GM23248 (cell line): ENCODE measurements around the gene SERP2. TPM values are rescaled to one million over a fixed set of nuclear protein-coding genes. Genes with fewer than 3 reads are reported as not detected.

Experiments used
- DNase-seq: peaks from one replicate; pipeline ENCODE4 v3.0.0-alpha.2; 2015
- H2AFZ ChIP-seq: fragments of 200-600 bp; sonication (generic); 2 replicates; pipeline ENCODE4 v1.6.1; 2016; ENCODE audit warnings: antibody characterized with exemption
- H3F3A ChIP-seq: fragments of 200-600 bp; sonication (generic); 2 replicates; pipeline ENCODE4 v1.6.1; 2016; ENCODE audit warnings: mild to moderate bottlenecking, antibody characterized with exemption, mixed run types; ENCODE audit not compliant: insufficient read depth
- H3K27ac ChIP-seq: fragments of 200-600 bp; sonication (generic); 2 replicates; pipeline ENCODE4 v1.5.1; 2016; ENCODE audit warnings: mild to moderate bottlenecking
- H3K27me3 ChIP-seq: fragments of 200-600 bp; sonication (generic); replicated peaks from 2 replicates; pipeline ENCODE4 v1.6.1; 2016; ENCODE audit warnings: mild to moderate bottlenecking; ENCODE audit not compliant: insufficient read depth
- H3K36me3 ChIP-seq: fragments of 200-600 bp; sonication (generic); 2 replicates; pipeline ENCODE4 v1.6.1; 2016; ENCODE audit warnings: low read depth, mild to moderate bottlenecking
- H3K4me1 ChIP-seq: fragments of 200-600 bp; sonication (generic); 2 replicates; pipeline ENCODE4 v1.6.1; 2016; ENCODE audit warnings: mild to moderate bottlenecking; ENCODE audit not compliant: insufficient read depth
- H3K4me2 ChIP-seq: fragments of 200-600 bp; sonication (generic); one replicate; pipeline ENCODE4 v1.6.1; 2016; ENCODE audit warnings: mild to moderate bottlenecking; ENCODE audit not compliant: unreplicated experiment
- H3K4me3 ChIP-seq: fragments of 200-600 bp; sonication (generic); 2 replicates; pipeline ENCODE4 v1.5.1; 2016; ENCODE audit warnings: mild to moderate bottlenecking
- H3K79me2 ChIP-seq: fragments of 200-600 bp; sonication (generic); 2 replicates; pipeline ENCODE4 v1.6.1; 2016; ENCODE audit warnings: mild to moderate bottlenecking; ENCODE audit not compliant: insufficient read depth
- H3K9ac ChIP-seq: fragments of 200-600 bp; sonication (generic); 2 replicates; pipeline ENCODE4 v1.6.1; 2016; ENCODE audit warnings: mild to moderate bottlenecking
- H3K9me2 ChIP-seq: fragments of 200-600 bp; sonication (generic); 2 replicates; pipeline ENCODE4 v1.6.1; 2016; ENCODE audit warnings: mixed run types, mild to moderate bottlenecking, moderate library complexity; ENCODE audit not compliant: insufficient read depth
- H3K9me3 ChIP-seq: fragments of 200-600 bp; sonication (generic); one replicate; pipeline ENCODE4 v1.6.1; 2017; ENCODE audit warnings: low read depth
- H4K20me1 ChIP-seq: fragments of 200-600 bp; sonication (generic); 2 replicates; pipeline ENCODE4 v1.6.0; 2016; ENCODE audit not compliant: insufficient read depth
- EZH2 ChIP-seq: fragments of 200-600 bp; sonication (generic); IDR thresholded peaks from 2 replicates; pipeline ENCODE4 v1.6.1; 2018; ENCODE audit warnings: antibody characterized with exemption, mild to moderate bottlenecking; ENCODE audit not compliant: insufficient read depth, poor library complexity, severe bottlenecking
- EZH2phosphoT487 ChIP-seq: fragments of 200-600 bp; sonication (generic); IDR thresholded peaks from 2 replicates; pipeline ENCODE4 v1.6.1; 2018; ENCODE audit warnings: antibody characterized with exemption, moderate library complexity, mild to moderate bottlenecking, low read depth; ENCODE audit not compliant: insufficient read depth
- WGBS, 2 experiments: methylation state at CpG; one replicate each; pipeline ENCODE4 v1.1.6; 2015 to 2017; ENCODE audit warnings: low lambda C conversion rate in 2 of 2, low coverage in 1 of 2; ENCODE audit errors: missing lambda C conversion rate in 2 of 2; 5-methylcytosine and 5-hydroxymethylcytosine counted together
- in situ Hi-C: fragments of 300-500 bp; cut with MboI; formaldehyde crosslinking; loops from 2 replicates; pipeline ENCODE4 v1.15.0; 2020
- polyA plus RNA-seq: library from polyadenylated mRNA; unstranded; fragments of >200 nt; fragmentation: Nextera tagmentation; extraction: Ambion mirVana; gene quantifications from 2 replicates; pipeline ENCODE4 v1.2.1, GENCODE V29; 2016
- total RNA-seq: library from RNA; depleted of rRNA; stranded (reverse); fragments of >200 nt; shearing (Covaris generic); gene quantifications from 2 replicates; pipeline ENCODE4 v1.2.3, GENCODE V29; 2014

SERP2 gene
- total and polyA plus RNA-seq, 2 experiments from 2014 or later = 2.8 to 3.2 TPM

DNA sequence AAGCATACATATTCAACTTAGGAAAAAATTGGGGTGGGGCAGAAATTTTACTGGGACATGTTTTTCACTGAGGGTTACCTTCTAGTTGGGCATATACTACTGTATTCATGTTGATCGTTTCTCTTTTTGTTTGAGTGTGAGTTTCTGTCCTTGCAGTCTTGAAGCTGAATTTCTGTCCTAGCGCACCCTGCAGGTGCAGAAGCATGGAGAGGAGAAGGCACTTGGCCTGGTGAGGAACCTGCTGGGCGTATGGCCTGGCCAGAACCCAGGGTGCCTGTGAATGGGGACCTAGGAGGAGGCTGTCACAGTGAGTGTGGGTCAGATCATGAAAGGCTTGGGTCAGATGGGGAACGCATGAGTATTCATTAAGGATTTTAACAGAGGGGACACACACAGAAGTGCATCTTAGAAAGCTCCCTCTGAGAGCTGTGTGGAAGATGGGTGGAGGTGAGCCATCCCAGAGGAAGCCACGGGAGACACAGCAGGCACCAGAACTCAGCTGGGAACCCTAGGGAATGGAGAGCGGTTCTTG is 36.8 kb downstream of the SERP2 start:
- Histone ChIP-seq H4K20me1 (no peaks in the 10 kb centered on the region), H3K9ac (no peak overlapping the region), H3K9me3 (no peaks in the 10 kb centered on the region), H3F3A (no peaks in the 10 kb centered on the region), H3K4me2 (no peak overlapping the region), H2AFZ (no peak overlapping the region), H3K79me2 (no peaks in the 10 kb centered on the region), H3K27ac (no peak overlapping the region), H3K36me3 (no peaks in the 10 kb centered on the region), H3K4me1 (no peaks in the 10 kb centered on the region), H3K27me3 (peaks cover 3% of the 10 kb centered on the region; the same call in 1 of the 2 replicates), H3K4me3 (no peak overlapping the region), H3K9me2 (no peaks in the 10 kb centered on the region)
- no peak for TF ChIP-seq EZH2phosphoT487
- TF ChIP-seq EZH2 = no peak
- in situ Hi-C loops = no loop called here
- WGBS, 2 experiments = 76% methylated on average over 6 of the region's 6 CpGs
- no peak for DNase-seq

GRCh38 chr13:44411841-44412240 is 38.2 kb downstream of the SERP2 start:
- Histone ChIP-seq H3K9me3 (no peaks in the 10 kb centered on the region), H3K4me1 (no peaks in the 10 kb centered on the region), H3K9me2 (no peaks in the 10 kb centered on the region), H3K9ac (no peak overlapping the region), H3K4me3 (no peak overlapping the region), H2AFZ (no peak overlapping the region), H3K27me3 (peaks cover 3% of the 10 kb centered on the region; the same call in 1 of the 2 replicates), H3K79me2 (no peaks in the 10 kb centered on the region), H3K4me2 (no peak overlapping the region), H4K20me1 (no peaks in the 10 kb centered on the region), H3K27ac (no peak overlapping the region), H3K36me3 (no peaks in the 10 kb centered on the region), H3F3A (no peaks in the 10 kb centered on the region)
- 71 to 75% methylated on average over 2 of the region's 2 CpGs for whole genome bisulfite sequencing, 2 experiments
- in situ Hi-C loops = no loop called here
- TF ChIP-seq EZH2 = no peak
- TF ChIP-seq EZH2phosphoT487 = no peak
- DNase-seq = no peak

DNA sequence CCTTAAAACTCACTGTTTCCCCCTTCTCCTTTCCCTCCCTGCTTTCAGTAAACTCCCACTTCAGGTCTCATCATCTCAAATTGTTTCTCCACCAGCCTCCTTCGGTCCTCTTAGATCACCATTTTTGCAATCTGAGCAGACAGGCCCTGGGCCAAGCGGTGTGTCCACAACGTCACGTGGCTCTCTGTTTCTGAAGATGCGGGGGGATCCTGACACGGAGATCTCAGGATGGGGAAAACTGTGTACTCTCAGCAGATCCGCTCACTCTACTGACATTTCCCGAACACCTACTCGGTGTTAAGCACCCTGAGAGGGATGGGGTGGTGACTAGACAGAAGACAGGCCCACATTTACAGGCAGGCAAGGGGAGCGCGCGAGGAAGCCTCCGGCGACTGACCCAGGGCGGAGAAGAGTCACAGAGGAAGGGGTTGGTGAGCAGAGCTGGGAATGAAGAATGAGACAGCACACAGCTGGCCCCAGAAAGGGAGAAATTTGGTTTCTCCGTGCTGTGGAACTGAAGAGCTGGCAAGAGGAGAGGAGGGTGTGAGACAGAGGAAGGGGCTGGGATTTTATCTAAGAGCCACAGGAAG is 38.8 kb downstream of the SERP2 start:
- H3K4me3 ChIP-seq = no peak overlapping the region
- in situ Hi-C loops = no loop called here
- no peaks in the 10 kb centered on the region for H3K36me3 ChIP-seq
- 81 to 88% methylated on average over 16 of the region's 16 CpGs for WGBS, 2 experiments
- H3K27me3 ChIP-seq = peaks cover 3% of the 10 kb centered on the region; the same call in 1 of the 2 replicates
- H3K4me2 ChIP-seq = no peak overlapping the region
- no peaks in the 10 kb centered on the region for H3K9me3 ChIP-seq
- no peaks in the 10 kb centered on the region for H3F3A ChIP-seq
- no peaks in the 10 kb centered on the region for H3K9me2 ChIP-seq
- no peak for DNase-seq
- TF ChIP-seq EZH2 = no peak
- no peaks in the 10 kb centered on the region for H3K4me1 ChIP-seq
- H3K9ac ChIP-seq = no peak overlapping the region
- no peaks in the 10 kb centered on the region for H3K79me2 ChIP-seq
- H2AFZ ChIP-seq = no peak overlapping the region
- no peak overlapping the region for H3K27ac ChIP-seq
- H4K20me1 ChIP-seq = no peaks in the 10 kb centered on the region

DNA sequence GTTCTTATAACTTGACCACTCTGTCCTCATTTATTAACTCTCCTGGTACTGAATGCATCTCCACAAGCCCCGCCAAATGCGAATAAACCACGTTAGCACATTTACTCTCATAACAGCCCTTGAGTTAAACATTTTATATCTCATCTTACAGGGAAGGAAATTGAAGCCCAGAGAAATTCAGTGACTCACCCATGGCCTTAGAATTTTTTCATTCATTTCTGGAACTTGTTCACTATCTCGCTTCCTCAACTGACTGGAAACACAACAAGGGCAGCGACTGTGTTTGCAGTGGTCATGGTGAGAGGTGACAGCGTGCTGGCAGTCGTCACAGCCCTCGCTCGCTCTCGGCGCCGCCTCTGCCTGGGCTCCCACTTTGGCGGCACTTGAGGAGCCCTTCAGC is 39.5 kb downstream of the SERP2 start:
- WGBS, 2 experiments = 87 to 88% methylated on average over 13 of the region's 13 CpGs
- Histone ChIP-seq H3K9me3 (no peaks in the 10 kb centered on the region), H3K4me1 (no peaks in the 10 kb centered on the region), H4K20me1 (no peaks in the 10 kb centered on the region), H3K27me3 (peaks cover 3% of the 10 kb centered on the region; the same call in 1 of the 2 replicates), H3K36me3 (no peaks in the 10 kb centered on the region), H3K79me2 (no peaks in the 10 kb centered on the region), H3F3A (no peaks in the 10 kb centered on the region), H3K9me2 (no peaks in the 10 kb centered on the region), H3K4me3 (no peak overlapping the region), H3K27ac (no peak overlapping the region), H3K4me2 (no peak overlapping the region), H3K9ac (no peak overlapping the region), H2AFZ (no peak overlapping the region)
- no peak for DNase-seq
- in situ Hi-C loops = no loop called here
- TF ChIP-seq EZH2phosphoT487 (no peak), EZH2 (no peak)

DNA sequence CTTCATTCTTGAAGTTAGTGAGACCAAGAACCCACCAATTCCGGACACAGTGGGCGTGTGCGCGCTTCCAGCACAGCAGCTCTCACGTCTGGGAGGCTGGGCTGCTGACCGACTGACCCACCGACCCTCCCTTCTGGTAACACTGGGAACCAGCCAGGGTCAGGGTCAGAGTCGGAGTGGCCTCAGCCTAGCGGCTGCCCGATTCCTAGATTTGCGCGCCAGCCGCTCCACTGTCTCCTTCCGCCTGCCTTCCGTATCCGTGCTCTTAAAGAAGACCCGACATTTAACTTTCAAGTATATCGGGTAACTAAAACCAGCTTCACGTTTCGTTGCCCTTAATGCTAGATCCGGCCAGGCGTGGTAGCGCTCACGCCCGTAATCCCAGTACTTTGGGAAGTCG is 41.1 kb downstream of the SERP2 start:
- Histone ChIP-seq H3K4me1 (no peaks in the 10 kb centered on the region), H3K9ac (no peak overlapping the region), H3K9me3 (no peaks in the 10 kb centered on the region), H2AFZ (no peak overlapping the region), H3K36me3 (no peaks in the 10 kb centered on the region), H3K27ac (no peak overlapping the region), H4K20me1 (no peaks in the 10 kb centered on the region), H3F3A (no peaks in the 10 kb centered on the region), H3K4me3 (no peak overlapping the region), H3K27me3 (peaks cover 3% of the 10 kb centered on the region; the same call in 1 of the 2 replicates), H3K79me2 (no peaks in the 10 kb centered on the region), H3K9me2 (no peaks in the 10 kb centered on the region), H3K4me2 (no peak overlapping the region)
- WGBS, 2 experiments = 90 to 92% methylated on average over 26 of the region's 26 CpGs
- in situ Hi-C loops = no loop called here
- DNase-seq = no peak
- TF ChIP-seq EZH2phosphoT487 = no peak
- TF ChIP-seq EZH2 = no peak
